Lower leg skin (tissue), 3 donors: ENCODE results near the gene CRTC1.

Experiments
- POLR2A ChIP-seq, 2 donors: fragments of 450-650 bp; IDR thresholded peaks; one replicate each; pipeline ENCODE4 v1.6.1; 2016 to 2017; ENCODE audit warnings: antibody characterized with exemption in 2 of 2, mild to moderate bottlenecking in 1 of 2, moderate library complexity in 1 of 2
- TF ChIP-seq, protein P1 (sequence below), 3 donors: fragments of 450-650 bp; IDR thresholded peaks; one replicate each; pipeline ENCODE4 v1.5.1; 2016; ENCODE audit warnings: antibody characterized with exemption in 3 of 3, mild to moderate bottlenecking in 3 of 3, moderate library complexity in 2 of 3

DNA sequence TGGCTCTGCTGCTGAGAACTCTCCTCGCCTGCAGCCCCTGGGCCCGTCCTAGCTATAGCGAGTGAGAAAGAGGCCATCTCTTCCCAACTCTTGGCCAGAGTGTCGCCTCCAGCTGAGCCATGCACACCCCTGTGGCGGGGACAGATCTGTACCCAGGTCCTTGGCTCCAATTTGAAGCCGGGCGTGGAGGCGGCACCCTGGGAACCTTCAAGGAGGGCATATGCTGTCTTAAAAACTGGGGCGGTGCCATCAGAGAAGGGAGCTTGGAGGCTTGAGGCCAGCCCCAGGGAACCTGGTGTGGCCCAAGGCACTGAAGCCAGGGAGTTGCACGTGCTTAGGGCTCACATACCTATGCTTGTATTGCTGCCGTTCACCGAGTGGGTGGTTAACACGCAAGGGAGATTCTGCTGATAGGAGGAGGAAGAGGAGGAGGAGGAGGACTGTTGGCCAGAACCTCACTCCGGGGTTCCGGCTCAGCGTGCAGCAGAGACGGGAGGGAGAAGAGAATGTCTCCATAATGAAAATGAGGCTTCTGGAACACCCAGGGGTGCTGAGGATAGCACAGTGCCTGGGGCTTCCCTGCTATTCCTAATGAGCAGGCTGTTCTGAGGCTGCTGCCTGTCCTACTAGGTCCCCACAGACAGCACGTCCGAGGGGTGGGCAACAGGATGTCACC lies 67.0 kb downstream of the CRTC1 start:
- TF ChIP-seq POLR2A (IDR thresholded peaks at IDR 0.05), result no peak
- TF ChIP-seq, protein P1, sequence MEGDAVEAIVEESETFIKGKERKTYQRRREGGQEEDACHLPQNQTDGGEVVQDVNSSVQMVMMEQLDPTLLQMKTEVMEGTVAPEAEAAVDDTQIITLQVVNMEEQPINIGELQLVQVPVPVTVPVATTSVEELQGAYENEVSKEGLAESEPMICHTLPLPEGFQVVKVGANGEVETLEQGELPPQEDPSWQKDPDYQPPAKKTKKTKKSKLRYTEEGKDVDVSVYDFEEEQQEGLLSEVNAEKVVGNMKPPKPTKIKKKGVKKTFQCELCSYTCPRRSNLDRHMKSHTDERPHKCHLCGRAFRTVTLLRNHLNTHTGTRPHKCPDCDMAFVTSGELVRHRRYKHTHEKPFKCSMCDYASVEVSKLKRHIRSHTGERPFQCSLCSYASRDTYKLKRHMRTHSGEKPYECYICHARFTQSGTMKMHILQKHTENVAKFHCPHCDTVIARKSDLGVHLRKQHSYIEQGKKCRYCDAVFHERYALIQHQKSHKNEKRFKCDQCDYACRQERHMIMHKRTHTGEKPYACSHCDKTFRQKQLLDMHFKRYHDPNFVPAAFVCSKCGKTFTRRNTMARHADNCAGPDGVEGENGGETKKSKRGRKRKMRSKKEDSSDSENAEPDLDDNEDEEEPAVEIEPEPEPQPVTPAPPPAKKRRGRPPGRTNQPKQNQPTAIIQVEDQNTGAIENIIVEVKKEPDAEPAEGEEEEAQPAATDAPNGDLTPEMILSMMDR (IDR thresholded peaks at IDR 0.05), result no peak
